HG02981 (cell line): ENCODE results near the gene MYL5.
"Not testable (repeated sequence)": the region's sequence is repeated elsewhere in the genome, so short reads cannot be mapped to it uniquely, and the experiment has no call there.

Experiments
- ATAC-seq: cut with Tn5 transposase; IDR thresholded peaks from one replicate; pipeline ENCODE4 v1.9.1; 2021; ENCODE audit warnings: mild to moderate bottlenecking, moderate library complexity; ENCODE audit not compliant: unreplicated experiment

MYL5 gene

GRCh38 chr4:635851-636627 lies 38.3 kb upstream of the MYL5 start:
- ATAC-seq = no peak

GRCh38 chr4:636628-637159 lies 37.6 kb upstream of the MYL5 start:
- no peak for ATAC-seq

- ATAC-seq = no peak
Measured at GRCh38 chr4:637536-638280, 36.6 kb upstream of the MYL5 start.

- ATAC-seq = not testable (repeated sequence)
Measured at GRCh38 chr4:642366-642765, 32.0 kb upstream of the MYL5 start.

GRCh38 chr4:646460-646859 lies 27.9 kb upstream of the MYL5 start:
- no peak for ATAC-seq

- no peak for ATAC-seq
Measured at GRCh38 chr4:647481-647880, 26.9 kb upstream of the MYL5 start.

- no peak for ATAC-seq
Measured at GRCh38 chr4:648579-649292, 25.6 kb upstream of the MYL5 start.

- no peak for ATAC-seq
Measured at GRCh38 chr4:649293-649625, 25.1 kb upstream of the MYL5 start.

- ATAC-seq = no peak
Measured at GRCh38 chr4:649751-650310, 24.5 kb upstream of the MYL5 start.

- no peak for ATAC-seq
Measured at GRCh38 chr4:650461-650860, 23.9 kb upstream of the MYL5 start.

- no peak for ATAC-seq
Measured at GRCh38 chr4:650951-651883, 23.1 kb upstream of the MYL5 start.

- ATAC-seq = no peak
Measured at GRCh38 chr4:651884-652642, 22.3 kb upstream of the MYL5 start.

GRCh38 chr4:653080-653821 lies 21.1 kb upstream of the MYL5 start:
- no peak for ATAC-seq

GRCh38 chr4:653831-654502 lies 20.4 kb upstream of the MYL5 start:
- ATAC-seq = no peak

GRCh38 chr4:654503-654845 lies 19.9 kb upstream of the MYL5 start:
- ATAC-seq = no peak

GRCh38 chr4:654871-655463 lies 19.4 kb upstream of the MYL5 start:
- no peak for ATAC-seq

GRCh38 chr4:655464-656151 lies 18.7 kb upstream of the MYL5 start:
- no peak for ATAC-seq
